ENCODE results near the gene USH2A.

Gene USH2A

DNA sequence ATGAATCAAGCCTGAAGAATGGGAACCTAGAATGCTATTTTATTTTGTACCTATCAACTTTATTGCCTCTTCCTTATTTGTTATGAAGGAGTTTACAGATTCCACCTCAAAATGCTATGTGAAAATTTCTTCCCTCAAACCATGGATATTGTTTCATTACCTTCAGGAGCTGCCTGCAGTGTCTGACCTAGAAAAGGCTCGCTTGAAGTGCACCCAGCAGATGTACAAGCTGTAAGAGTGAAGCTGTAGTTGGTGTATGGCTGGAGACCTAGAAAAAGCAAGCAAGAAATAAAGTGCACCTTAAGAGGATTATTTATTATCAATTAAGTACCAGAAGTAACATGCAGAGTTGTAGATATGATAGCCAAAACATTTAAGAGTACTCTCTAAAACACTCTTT, 656.7 kb downstream of the USH2A start:
- FAIRE-seq (no peak), DNase-seq (ENCODE audit: insufficient read length) (no peak)
- TF ChIP-seq POLR2A (IDR thresholded peaks at IDR 0.05; ENCODE audit: low read depth, low read length), result no peak
- no peak for TF ChIP-seq POLR2AphosphoS5 (IDR thresholded peaks at IDR 0.05; ENCODE audit: low read depth, low read length)
- TF ChIP-seq TAF1 (IDR thresholded peaks at IDR 0.05; ENCODE audit: borderline replicate concordance, low read depth, low read length), result no peak

DNA sequence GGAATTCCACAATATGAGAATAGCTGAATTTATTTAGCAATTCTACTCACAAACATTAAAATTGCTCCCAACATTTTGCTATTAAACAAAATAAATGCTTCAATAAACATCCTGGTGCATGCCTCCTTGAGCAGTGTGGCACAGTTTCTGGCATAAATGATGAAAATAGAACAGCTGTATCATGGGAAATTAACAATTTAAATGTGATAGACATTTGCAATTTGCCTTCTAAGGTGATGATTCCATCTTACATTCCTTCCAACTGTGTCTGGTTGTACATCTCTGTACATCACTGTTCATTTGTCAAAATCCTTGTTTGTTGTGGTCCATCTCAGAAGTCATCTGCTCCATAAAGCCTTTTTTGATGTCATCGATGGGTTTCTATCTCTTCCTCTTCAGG, 657.4 kb downstream of the USH2A start:
- FAIRE-seq (no peak), DNase-seq (ENCODE audit: insufficient read length) (no peak)
- TF ChIP-seq POLR2A (IDR thresholded peaks at IDR 0.05; ENCODE audit: low read depth, low read length) (no peak), POLR2AphosphoS5 (IDR thresholded peaks at IDR 0.05; ENCODE audit: low read depth, low read length) (no peak), TAF1 (IDR thresholded peaks at IDR 0.05; ENCODE audit: borderline replicate concordance, low read depth, low read length) (no peak)

DNA sequence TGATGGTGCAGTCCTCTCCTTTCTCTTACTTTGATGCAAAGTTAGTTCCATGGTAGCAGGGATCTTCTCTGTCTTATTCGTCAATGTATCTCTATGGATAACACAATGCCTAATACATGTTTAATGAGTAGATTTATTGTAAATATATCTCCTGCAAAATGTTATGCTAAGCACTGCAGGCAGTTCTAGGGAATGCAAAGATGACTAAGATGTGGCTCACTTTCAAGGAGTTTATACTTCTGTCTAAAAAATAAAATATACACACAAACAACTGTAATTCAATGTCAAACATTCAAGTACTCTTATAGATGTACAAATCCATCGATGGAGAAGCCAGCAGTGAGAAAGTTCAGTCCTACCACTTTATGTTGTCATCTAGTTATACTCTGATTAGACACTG, 661.8 kb downstream of the USH2A start:
- no peak for DNase-seq (ENCODE audit: insufficient read length)
- TF ChIP-seq POLR2AphosphoS5 (IDR thresholded peaks at IDR 0.05; ENCODE audit: low read depth, low read length) (no peak), TAF1 (IDR thresholded peaks at IDR 0.05; ENCODE audit: borderline replicate concordance, low read depth, low read length) (no peak), POLR2A (IDR thresholded peaks at IDR 0.05; ENCODE audit: low read depth, low read length) (no peak)
- FAIRE-seq, result no peak

DNA sequence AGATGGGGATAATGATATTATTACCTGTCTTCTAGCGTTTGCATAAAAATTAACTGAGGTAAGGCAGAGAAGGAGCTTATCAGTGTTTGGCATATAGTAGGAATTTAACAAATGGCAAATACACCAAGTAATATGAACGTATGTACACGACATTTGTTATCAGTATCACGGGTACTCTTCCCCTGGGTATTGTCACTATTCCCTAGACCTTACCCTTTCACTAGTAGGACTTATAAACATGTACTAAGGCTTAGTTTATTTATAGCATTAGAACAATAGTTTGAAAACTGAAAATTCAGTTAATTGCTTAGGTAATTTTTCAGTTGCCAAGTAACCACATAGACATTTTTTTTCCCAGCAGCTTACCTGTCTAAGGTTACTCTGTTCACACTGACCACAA, 669.1 kb downstream of the USH2A start:
- FAIRE-seq (no peak), DNase-seq (ENCODE audit: insufficient read length) (no peak)
- TF ChIP-seq TAF1 (IDR thresholded peaks at IDR 0.05; ENCODE audit: borderline replicate concordance, low read depth, low read length), result no peak
- TF ChIP-seq POLR2AphosphoS5 (IDR thresholded peaks at IDR 0.05; ENCODE audit: low read depth, low read length), result no peak
- no peak for TF ChIP-seq POLR2A (IDR thresholded peaks at IDR 0.05; ENCODE audit: low read depth, low read length)

DNA sequence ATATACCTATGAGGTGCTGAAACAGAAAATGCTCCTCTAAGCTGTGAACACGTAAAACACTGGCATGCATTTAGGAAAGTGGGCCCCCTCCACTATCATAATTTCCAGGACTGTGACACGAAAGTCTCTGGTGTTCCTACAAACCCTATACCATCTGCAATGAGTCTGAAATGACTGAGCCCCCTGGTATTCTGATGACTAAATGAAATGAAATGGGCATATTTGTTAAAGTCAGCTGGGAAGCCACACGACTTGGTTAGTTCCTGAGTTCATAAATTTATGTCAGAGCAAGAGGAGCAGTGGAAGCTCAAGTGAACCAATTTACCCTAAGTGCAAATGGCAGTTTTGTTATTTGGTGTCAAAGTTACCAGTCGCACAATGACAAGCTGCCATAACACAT, 673.8 kb downstream of the USH2A start:
- FAIRE-seq (no peak), DNase-seq (ENCODE audit: insufficient read length) (no peak)
- TF ChIP-seq TAF1 (IDR thresholded peaks at IDR 0.05; ENCODE audit: borderline replicate concordance, low read depth, low read length) (no peak), POLR2AphosphoS5 (IDR thresholded peaks at IDR 0.05; ENCODE audit: low read depth, low read length) (no peak), POLR2A (IDR thresholded peaks at IDR 0.05; ENCODE audit: low read depth, low read length) (no peak)

DNA sequence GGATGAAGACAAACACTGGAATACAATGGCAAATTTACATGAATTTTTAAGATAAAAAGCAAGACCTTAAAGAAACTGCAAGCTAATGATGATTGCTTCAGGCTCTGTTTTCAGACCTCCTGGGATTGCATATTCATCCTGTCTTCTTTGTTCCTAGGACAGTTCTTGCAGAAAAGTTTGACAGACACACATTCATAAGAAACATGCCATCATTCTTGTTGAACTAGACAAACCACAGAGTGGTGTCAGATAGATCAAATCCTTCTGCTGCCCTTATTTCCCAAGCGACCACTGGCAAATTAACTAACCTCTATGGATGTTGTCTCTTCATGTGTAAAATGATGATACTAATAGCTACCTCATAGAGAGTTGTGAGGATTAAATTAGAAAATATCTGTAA, 674.8 kb downstream of the USH2A start:
- FAIRE-seq (no peak), DNase-seq (ENCODE audit: insufficient read length) (no peak)
- TF ChIP-seq POLR2AphosphoS5 (IDR thresholded peaks at IDR 0.05; ENCODE audit: low read depth, low read length), result no peak
- no peak for TF ChIP-seq TAF1 (IDR thresholded peaks at IDR 0.05; ENCODE audit: borderline replicate concordance, low read depth, low read length)
- no peak for TF ChIP-seq POLR2A (IDR thresholded peaks at IDR 0.05; ENCODE audit: low read depth, low read length)

DNA sequence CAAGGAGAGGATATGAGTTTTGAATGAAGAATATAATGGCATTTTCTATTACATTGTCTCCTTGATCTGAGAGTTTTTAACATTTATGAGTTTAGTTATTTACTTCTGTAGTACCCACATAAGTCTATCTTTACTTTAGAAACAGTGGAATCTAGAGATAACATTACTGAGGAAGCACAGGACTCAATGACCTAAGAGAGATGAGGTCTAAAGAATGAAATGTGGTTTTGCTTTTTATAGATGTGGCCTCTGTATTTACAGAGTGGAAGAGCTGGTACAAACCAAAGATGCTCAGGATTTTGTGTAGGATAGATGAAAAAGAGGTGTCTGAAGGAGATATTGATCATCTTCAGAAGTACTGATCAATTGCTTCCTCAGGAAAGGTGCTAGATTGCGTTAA, 678.8 kb downstream of the USH2A start:
- FAIRE-seq (no peak), DNase-seq (ENCODE audit: insufficient read length) (no peak)
- no peak for TF ChIP-seq POLR2A (IDR thresholded peaks at IDR 0.05; ENCODE audit: low read depth, low read length)
- TF ChIP-seq TAF1 (IDR thresholded peaks at IDR 0.05; ENCODE audit: borderline replicate concordance, low read depth, low read length), result no peak
- TF ChIP-seq POLR2AphosphoS5 (IDR thresholded peaks at IDR 0.05; ENCODE audit: low read depth, low read length), result no peak

DNA sequence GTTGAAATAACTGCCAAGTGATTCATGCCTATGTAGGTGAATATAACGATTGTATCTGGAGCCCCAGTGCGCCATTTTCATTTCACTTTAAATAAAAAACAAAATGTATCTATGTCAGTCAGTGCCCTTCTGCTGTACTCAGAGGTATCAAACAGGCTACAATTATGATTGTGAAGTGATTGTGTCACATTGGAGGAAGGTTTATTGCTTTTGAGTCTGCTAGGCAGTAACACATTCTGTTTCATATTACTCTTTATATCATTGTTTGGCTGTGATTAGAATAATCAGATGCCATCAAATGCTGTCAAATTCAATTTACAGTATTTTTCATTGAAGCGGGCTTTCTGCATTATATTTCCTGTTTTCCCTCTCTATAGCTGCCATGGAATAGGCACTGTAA, 684.2 kb downstream of the USH2A start:
- TF ChIP-seq POLR2A (IDR thresholded peaks at IDR 0.05; ENCODE audit: low read depth, low read length) (no peak), TAF1 (IDR thresholded peaks at IDR 0.05; ENCODE audit: borderline replicate concordance, low read depth, low read length) (no peak), POLR2AphosphoS5 (IDR thresholded peaks at IDR 0.05; ENCODE audit: low read depth, low read length) (no peak)
- DNase-seq (ENCODE audit: insufficient read length), result no peak
- no peak for FAIRE-seq

DNA sequence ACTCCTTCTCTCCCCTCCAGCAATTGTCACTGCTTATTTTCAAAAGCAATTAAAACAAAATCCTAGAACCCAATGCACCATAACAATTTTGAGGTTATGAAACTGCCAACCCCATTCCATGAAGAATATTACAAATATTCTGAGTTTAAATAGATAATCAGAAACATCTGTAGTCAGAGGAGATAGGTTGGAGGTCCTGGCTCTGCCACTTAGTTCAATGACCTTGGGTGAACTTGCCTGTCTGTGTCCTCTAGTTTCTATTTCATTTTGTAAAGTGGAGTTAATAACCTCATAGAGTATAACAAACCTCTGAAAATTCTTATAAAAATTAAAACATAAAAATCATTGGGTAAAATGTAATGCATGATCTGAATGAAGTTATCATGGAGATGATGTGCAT, 691.5 kb downstream of the USH2A start:
- FAIRE-seq (no peak), DNase-seq (ENCODE audit: insufficient read length) (no peak)

DNA sequence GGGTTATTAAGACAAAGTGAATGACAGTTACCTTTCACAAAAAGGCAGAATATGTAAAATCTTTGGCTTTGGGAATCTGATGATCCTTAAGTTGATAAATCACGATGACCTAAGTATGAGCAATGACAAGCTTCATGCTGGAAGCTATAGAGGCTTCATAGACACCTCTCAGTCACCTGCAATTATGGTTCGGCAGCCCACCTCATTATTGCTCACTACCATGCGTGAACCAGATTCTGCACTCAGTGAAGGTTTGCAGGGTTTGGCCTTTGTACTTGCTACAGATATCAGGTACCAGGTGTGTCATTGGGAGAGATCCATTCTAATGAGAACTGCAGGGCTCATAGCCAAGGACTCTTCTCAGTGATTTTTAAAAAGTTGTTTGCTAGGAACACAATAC, 692.6 kb downstream of the USH2A start:
- TF ChIP-seq POLR2A (IDR thresholded peaks at IDR 0.05; ENCODE audit: low read depth, low read length) (no peak), TAF1 (IDR thresholded peaks at IDR 0.05; ENCODE audit: borderline replicate concordance, low read depth, low read length) (no peak), POLR2AphosphoS5 (IDR thresholded peaks at IDR 0.05; ENCODE audit: low read depth, low read length) (no peak)
- no peak for FAIRE-seq
- DNase-seq (ENCODE audit: insufficient read length), result no peak

More for the DNA sequence above, 691.5 kb downstream of the USH2A start:
- TF ChIP-seq TAF1 (IDR thresholded peaks at IDR 0.05; ENCODE audit: borderline replicate concordance, low read depth, low read length), result no peak
- TF ChIP-seq POLR2AphosphoS5 (IDR thresholded peaks at IDR 0.05; ENCODE audit: low read depth, low read length), result no peak
- TF ChIP-seq POLR2A (IDR thresholded peaks at IDR 0.05; ENCODE audit: low read depth, low read length), result no peak

DNA sequence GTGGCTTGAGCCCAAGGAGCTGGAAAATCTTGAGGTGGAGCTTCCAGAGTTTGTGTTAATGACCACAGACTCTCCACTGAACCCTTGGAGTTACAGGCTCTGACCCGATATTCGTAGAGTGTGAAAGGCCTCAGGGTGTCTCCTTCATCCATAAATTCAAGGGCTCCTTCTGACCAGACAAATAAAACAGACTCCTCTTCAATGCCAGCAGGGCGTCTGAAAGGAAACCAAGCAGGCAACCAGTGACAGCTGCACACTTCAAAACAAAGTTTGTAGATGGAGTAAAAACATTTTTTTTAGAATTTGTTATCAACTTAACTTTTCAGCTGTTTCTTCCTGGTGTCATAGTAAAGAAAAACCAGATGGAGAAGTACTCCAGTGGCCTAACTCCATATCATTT, 695.1 kb downstream of the USH2A start:
- no peak for FAIRE-seq
- no peak for DNase-seq (ENCODE audit: insufficient read length)

DNA sequence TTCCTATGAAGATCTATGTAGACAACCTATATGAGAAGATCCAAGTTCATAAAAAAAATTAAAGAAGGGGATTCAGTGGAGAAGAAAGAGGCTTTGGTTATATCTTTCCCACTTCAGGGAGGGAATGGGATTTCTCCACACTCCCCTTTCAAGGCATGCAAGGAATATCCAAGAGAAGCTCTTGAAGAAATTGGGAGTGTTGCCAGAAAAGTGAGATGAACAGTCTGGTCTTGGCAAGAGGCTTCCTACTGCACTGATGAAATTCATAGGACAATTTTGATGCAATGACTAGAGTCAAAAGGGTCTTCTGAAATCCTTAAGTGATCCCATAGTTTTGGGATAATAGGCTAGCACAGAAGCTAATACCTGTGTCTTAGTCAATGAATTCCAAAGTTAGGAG, 703.1 kb downstream of the USH2A start:
- no peak for TF ChIP-seq POLR2A (IDR thresholded peaks at IDR 0.05; ENCODE audit: low read depth, low read length)
- no peak for TF ChIP-seq TAF1 (IDR thresholded peaks at IDR 0.05; ENCODE audit: borderline replicate concordance, low read depth, low read length)
- no peak for TF ChIP-seq POLR2AphosphoS5 (IDR thresholded peaks at IDR 0.05; ENCODE audit: low read depth, low read length)
- DNase-seq (ENCODE audit: insufficient read length) (no peak), FAIRE-seq (no peak)

More for the DNA sequence above, 695.1 kb downstream of the USH2A start:
- TF ChIP-seq TAF1 (IDR thresholded peaks at IDR 0.05; ENCODE audit: borderline replicate concordance, low read depth, low read length), result no peak
- no peak for TF ChIP-seq POLR2AphosphoS5 (IDR thresholded peaks at IDR 0.05; ENCODE audit: low read depth, low read length)
- no peak for TF ChIP-seq POLR2A (IDR thresholded peaks at IDR 0.05; ENCODE audit: low read depth, low read length)

DNA sequence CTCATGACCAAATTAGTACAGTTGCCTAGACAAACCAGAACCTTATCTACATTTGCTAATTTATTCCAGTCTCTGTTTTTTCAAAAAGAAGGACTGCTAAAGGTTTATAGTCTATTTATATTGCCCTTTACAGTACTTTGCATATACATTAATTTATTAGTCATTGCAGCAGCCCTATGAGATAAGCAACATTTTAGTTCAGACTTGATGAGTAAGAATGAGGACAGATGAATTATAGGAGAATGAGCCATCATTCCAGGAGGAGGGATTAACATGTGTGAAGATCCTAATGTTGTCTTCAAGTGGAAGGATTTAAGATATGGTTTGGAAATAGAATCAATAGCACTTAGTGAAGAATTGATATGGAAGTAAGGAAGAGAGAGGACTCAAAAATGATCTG, 703.7 kb downstream of the USH2A start:
- FAIRE-seq (no peak), DNase-seq (ENCODE audit: insufficient read length) (no peak)
- TF ChIP-seq POLR2A (IDR thresholded peaks at IDR 0.05; ENCODE audit: low read depth, low read length) (no peak), POLR2AphosphoS5 (IDR thresholded peaks at IDR 0.05; ENCODE audit: low read depth, low read length) (no peak), TAF1 (IDR thresholded peaks at IDR 0.05; ENCODE audit: borderline replicate concordance, low read depth, low read length) (no peak)
